NOMO-1 treated with dmso at 0.1 percent for 144 hours (cell line): ENCODE results near the gene SLK.

ENCODE experiments used
- DNase-seq: peaks from one replicate; lab custom pipeline; 2025; ENCODE audit not compliant: unreplicated experiment; lab: John Stamatoyannopoulos, UW

The SLK gene

DNA sequence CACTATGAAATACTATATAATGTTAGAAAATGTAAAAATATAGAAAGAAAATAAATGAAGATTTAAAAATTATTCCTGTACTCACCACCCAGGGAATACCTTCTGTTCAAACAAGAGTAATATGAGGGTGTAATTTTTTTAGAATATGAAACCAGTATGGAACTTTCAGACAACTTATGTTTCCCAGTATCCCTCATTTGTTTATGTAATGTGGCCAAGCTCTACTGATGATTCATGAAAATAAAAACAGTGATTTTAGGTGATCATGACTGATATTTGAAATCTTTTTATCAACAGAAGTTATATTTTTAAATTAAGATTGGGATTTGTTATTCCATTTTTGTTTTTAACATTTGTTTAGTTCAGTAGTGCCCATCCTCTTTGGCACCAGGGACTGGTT, 18.8 kb downstream of the SLK start:
- no peak for DNase-seq

DNA sequence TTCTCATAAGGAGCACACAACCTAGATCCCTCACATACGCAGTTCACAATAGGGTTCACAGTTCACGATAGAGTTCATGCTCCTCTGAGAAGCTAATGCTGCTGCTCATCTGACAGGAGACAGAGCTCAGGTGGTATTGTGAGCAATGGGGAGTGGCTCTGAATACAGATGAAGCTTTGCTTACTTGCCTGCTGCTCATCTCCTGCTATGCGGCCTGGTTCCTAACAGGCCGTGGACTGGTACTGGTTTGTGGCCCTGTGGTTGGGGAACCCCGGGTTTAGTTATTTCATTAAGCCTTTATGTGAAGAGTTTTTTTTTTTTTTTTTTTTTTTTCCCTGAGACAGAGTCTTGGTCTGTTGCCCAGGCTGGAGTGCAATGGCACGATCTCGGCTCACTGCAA, 19.4 kb downstream of the SLK start:
- DNase-seq = no peak

DNA sequence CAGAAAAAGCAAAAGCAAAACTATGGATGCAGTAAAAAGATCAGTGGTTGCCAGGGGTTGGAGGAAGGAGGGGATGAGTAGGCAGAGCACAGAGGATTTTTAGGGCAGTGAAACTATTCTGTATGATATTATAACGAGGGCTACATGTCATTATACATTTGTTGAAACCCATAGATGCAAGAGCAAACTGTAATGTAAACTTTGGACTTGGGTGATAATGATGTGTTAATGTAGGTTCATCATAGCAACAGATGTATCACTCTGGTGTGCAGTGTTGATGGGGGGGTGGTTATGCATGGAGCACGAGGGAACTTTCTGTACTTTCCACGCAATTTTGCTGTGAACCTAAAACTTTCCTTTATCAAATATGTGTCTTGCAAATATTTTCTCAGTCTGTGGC, 23.2 kb downstream of the SLK start:
- no peak for DNase-seq

DNA sequence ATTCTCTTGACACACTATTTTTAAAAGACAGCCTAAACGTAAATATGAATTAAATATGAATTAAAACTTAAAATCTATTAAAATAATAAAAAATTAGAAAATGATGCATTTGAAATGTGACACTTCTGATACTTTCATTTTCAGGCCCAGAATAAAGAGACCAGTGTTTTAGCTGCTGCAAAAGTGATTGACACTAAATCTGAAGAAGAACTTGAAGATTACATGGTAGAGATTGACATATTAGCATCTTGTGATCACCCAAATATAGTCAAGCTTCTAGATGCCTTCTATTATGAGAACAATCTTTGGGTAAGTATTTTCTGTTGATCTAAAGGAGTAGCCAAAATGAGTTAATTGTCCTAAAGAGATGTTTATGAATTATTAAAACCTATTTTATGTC, 23.6 kb downstream of the SLK start:
- no peak for DNase-seq

DNA sequence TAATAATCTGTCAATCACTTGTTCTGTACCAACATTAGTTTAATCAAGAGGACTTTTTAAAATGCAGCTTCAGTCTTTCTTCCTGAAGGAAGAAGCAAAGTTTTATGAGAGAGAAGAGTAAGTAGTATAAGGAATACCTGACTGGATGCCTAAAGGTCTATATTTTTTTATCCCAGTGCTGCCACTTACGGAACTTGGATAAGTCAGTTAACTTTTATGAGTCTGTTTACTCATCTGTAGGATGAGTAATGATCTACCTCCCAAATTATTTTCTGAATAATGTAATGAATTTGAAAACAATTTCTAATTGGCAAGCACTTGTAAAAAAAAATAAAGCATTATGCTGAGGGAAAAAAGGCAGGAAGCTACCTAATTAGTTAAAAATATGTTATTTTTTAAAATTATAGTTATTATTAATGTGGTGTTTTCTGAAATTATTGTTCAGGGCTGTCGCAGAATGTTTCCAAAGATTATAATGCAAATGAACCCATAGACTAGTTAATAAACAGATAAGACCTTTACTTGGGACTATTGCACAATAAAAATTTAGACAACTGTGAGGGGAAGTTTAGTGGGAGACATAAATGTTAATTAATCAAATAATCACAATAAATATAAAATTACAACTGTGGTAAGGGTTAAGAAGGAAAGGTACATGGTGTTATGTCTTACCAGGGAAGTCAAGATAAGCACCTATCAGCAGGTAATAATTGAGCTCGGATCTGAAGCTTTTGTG, 24.6 kb downstream of the SLK start:
- DNase-seq = no peak

DNA sequence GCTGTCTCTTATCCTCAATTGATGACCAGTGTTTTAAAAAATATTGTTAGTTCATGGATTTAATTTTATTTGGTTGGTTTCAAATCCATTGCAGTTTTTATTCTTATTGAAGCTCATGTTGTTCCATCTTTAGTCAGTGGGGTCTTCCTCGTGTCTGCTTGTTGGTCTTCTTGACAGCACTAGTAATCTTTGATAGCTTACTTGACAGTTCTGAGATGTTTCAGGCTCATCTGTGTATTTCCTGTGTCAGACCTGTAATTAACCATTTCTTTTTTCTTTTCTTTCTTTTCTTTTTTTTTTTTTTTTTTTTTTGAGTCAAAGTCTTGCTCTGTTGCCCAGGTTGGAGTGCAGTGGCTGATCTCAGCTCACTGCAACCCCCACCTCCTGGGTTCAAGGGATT, 28.2 kb downstream of the SLK start:
- no peak for DNase-seq

DNA sequence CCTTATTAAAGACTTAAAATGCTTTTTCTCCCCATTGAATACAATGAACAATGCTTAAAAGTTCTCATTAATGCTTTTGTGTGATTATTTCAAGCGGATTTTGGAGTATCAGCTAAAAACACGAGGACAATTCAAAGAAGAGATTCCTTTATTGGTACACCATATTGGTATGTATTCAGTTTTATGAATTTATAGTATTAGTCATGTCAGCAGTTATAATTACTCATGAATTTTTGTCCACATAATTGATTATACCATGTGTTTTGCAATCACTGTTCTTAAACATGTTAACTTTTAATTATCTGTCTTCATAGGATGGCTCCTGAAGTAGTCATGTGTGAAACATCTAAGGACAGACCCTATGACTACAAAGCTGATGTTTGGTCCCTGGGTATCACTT, 31.9 kb downstream of the SLK start:
- no peak for DNase-seq

DNA sequence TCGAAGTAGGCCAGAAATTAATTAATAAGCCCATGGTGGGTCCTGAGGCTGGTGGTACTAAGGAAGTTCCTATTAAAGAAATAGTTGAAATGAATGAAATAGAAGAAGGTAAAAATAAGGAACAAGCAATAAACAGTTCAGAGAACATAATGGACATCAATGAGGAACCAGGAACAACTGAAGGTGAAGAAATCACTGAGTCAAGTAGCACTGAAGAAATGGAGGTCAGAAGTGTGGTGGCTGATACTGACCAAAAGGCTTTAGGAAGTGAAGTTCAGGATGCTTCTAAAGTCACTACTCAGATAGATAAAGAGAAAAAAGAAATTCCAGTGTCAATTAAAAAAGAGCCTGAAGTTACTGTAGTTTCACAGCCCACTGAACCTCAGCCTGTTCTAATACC, 36.0 kb downstream of the SLK start:
- peak; percentile 29 for DNase-seq

DNA sequence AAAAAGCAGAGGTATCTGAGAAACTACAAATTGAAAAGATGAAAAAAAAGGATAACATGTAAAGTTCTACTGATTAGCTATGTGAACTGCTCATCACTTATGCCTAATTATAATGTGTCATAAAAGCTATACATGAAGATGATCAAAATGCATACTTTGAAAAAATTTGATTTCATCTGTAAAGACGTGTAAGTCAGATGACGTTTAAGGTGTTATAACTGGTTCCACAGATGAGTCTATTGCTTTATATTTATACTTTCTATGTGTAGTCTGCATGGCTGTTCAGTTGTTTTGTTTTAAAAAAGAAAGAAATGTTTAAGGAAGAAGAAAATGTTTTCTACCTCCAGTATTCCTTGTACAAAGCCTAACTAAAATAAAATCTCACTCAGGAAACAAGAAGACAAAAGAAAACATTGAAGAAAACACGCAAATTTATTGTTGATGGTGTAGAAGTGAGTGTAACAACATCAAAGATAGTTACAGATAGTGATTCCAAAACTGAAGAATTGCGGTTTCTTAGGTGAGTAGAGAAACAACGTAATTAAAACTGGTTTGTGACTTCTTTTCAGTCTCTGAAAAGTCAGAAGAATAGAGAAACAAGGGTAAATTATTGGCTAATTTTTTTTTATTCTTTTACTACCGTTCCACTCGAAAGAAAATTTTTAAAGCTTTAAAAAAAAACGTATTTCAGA, 38.4 kb downstream of the SLK start:
- no peak for DNase-seq

DNA sequence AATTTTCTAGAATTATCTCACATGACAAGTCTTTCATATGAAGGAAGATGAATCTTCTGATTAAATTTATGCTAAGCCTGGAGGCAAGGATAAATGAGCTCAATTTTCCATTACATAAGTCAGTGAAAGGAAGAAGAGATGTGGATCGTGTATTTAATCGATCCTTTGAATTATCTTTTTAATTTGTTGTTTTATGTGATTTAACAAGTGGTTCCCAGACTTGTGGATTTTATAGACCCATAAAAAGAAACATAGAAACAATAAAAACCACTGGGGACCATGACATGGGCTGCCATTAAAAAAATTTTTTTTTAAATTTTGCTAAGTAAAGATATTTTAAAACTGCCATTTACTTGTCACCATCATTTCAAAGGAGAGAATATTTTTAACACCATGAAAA, 45.0 kb downstream of the SLK start:
- DNase-seq = no peak

DNA sequence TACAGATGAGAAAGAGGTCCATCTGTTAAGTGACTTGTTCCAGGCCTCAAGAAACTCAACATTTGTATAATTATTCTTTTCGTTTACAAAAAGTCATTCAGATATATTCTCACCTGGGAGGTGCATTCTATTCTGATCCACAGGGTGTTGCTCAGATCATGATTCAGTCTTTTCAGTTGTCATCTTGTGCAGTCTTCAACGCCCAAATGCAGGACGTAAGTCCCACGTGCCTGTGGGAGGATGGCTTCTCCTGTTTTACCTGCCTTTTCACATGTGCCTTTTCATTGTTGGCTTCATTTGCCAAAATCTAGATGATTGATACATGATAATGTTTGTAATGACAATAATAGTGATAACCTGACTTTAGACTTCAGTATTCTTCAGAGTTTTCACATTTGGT, 46.5 kb downstream of the SLK start:
- no peak for DNase-seq

DNA sequence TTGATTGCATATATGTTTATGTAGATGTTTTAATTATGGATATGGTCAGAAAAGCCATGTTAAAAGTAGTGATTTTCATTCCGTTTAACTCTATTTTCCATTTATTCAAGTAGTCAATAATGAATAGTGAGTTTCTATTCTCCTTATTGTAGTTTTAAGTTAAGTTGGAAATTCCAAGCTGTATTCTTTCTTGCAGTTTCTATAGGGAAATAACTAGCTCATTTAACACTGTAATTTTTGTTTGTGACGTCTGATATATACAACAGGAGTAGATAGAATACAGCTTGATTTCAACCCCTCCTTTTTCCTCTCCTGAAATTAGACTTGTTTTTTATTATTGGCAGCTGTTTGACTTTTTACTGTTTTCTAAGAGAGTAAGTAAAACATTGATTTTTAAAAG, 47.2 kb downstream of the SLK start:
- no peak for DNase-seq

DNA sequence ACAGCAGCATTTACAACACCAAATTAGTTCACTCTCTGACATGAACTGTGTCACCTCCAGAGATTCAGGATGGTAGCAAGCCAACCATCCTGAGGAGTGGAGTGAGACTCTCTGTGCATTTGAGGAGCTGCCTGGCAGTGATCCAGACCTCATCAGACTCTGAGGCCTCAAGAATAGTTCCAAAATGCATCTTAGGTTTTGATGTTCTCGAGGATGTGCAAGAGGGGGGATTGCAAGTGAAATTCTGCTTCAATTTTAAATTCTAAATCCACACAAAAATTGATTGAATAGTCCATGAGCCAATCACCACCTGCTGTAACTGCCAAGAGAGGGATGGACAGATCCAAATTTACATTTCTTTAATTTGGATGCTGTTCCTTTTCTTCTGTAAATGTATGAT, 49.7 kb downstream of the SLK start:
- no peak for DNase-seq

DNA sequence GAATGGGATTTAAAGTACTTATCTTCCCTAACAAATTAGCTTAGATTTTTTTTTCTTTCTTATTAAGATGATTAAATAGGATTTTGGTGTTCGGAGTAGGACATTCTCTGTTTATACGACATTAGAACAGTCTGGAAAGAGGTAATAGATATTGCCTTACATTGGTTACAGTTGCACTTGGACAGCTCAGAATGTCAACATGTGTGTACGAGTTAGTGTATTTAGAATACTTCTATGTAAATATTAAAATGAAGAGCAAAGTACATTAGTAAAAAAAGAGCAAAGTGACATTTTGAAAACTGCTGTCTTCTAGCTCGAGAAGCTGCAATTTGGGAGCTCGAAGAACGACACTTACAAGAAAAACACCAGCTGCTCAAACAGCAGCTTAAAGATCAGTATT, 51.5 kb downstream of the SLK start:
- no peak for DNase-seq

DNA sequence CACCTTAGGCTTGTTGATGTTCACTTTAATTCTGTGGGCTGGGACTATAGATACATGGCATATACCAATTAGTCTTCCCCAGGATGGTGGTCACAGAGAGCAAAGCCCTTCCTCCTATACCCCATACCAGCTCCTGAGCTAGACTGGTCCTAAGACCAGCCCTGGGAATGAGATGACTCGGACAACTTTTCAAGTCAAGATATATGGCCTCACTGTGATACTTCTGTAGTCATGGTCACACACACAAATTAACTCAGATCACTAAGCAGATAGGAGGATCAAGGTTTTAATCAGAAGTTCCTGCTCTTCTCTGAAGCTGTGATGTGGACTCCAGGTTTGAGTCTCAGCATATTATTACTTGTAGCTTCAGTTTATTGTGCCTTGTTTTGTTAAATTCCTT, 53.1 kb downstream of the SLK start:
- DNase-seq = no peak

DNA sequence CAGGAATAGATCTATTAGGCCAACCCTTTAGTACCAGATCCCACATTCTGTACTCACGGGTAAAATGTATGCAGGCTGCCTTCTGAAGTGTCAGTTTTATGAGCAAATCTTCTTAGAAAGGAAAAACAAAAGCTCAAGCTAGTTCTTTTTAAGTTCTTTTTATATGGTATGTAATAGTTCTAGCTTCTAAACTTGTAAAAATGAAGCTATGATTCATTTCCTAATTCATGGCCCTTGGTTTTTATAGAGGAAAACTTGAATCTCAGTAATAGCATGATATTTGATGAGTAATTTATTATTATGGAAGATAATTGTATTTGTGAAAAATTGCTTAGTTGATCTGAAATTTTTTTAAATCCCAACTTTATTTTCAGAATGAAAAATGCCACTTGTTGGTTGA, 54.3 kb downstream of the SLK start:
- DNase-seq = no peak

DNA sequence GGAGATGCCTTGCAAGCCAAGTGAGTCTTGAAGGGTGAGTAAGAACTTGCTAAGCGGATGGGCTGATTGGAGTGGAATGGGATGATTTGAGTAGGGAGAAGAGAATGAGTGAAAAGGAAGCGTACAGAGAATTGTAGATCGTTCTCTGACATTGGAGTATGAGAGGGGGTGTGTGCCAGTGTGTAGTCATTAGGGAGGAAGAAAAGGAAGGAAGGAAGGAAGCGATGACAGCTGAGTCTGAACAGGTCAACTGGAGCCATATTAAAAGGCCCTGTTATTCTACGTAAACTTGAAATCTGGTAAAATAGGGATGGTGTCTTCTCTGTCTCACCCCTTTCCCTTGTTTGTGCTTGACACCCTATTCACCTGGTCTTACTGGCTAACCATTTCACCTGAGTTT, 55.1 kb downstream of the SLK start:
- no peak for DNase-seq

DNA sequence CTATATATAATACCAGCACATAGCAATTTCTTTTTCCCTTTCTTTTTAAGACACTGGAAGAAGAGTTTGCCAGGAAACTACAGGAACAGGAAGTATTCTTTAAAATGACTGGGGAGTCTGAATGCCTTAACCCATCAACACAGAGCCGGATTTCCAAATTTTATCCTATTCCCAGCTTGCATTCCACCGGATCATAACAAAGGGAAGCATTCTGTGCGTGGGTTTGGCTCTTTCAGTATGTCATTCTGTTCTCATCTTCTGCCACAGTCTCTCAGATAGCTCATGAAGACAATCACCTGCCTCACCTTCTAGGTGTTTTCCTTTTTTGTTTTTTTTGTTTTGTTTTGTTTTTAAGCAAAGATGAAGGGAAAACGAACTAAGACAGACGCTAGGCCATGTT, 58.6 kb downstream of the SLK start:
- no peak for DNase-seq

DNA sequence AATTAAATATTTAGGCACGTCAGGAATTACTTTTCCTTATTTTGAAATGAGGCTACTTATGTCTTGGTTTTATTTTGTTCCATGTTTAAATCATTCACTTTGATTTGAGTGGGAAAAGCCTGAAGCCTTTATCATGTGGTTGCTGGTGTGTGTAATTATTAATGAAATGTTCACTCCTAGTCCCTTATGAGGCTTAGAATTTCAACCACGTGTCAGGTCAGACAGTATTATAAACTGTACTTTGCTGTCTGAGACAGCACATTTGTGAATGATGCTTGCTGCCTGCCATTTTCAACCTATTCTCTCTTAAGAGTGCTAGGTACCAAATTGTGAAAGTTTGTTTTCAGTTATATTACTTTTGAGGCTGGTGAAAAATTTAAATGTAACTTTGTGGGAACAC, 59.8 kb downstream of the SLK start:
- DNase-seq = no peak

DNA sequence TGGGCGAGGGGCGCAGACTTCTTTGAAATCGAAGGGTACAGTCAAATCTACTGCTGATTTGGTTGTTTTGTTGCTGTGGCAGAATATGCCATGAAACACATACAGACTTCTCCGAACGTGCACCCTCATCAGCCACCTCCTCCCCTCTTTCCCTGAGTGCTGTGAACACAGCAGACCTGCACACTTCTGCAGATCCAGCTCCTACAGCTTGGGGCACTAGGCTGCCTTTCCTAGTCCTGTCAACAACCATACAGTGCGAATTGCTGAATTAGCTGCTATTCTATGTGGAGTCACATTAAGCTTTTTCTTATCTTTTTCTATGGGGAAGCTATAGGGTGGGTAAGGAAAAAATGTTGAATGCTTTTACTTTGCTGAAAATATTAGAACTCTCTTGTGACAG, 61.2 kb downstream of the SLK start:
- no peak for DNase-seq

DNA sequence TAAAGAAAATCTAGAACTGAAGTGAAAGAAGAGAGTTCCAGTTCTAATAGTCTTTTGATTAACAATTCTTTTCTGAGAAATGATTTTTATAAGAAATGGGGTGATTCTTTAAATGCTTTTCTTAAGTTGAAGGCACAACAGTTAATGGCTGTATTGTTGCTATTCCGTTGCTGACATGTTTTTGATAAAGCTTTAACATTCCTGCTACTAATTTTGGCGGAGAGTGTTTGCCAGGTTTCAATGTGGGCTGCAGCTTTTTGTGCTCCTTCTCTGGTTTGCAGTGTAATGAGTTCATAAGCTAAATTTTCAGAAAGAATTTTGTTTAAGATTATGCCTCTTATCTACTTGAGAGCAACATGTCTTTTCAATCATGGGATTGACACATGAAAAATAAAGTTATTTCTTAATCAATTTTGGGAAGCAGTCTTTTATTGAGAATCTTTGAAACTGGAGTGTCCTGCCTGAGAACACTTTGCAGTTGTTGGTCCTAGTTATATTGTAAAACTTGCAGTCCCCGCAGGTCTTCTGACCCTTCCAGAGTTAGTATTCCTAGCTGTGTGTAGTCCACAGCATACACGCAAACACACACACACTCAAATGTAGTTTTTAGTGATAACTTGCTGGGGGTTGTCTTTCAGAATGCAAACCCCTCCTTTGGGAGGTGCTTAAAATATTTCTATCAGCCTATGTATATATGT, 62.0 kb downstream of the SLK start:
- DNase-seq = no peak

DNA sequence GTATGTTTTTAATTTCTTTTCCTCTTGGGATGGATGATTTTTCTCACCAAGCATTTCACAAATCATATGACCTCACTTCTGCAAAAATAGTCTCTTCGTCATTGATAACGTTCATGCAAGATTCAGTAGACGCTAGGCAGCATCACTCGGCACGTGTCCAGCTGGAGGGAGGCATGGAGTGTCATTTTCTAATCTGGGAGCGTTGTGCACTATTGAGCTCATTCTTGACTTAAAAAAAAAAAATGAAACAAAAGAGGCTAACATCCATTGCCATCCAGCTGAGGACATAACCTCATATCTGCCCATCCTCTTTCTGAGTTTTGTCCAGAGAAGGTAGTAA, 62.6 kb downstream of the SLK start:
- DNase-seq = no peak

DNA sequence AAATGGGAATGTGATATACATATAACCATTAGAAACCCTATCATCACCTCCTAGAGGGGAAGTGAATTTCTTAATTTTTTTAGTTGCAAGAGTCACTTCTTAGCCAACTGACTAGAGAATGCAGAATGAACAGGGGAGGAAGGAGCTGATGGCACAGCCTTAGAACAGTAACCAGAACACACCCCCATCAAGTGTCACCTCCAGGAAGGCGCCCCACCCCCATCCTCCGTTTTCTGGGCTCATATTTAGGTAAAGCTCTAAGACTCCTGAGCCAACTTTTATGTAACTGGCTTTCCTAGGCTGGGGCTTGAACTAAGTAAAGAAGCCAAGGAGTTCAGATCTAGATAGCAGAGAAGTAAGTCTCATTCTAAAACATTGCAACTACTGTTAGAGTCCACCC, 64.7 kb downstream of the SLK start:
- DNase-seq = no peak
